Lung (tissue), 12 donors: ENCODE data around the gene TTC8. TPM values are rescaled to one million over a fixed set of nuclear protein-coding genes. Genes with fewer than 3 reads are reported as not detected.
A peak's percentile ranks its signal among the peaks of the same experiment; 100 is the strongest.

Experiments used
- ATAC-seq: fragments of 200-7000 bp; cut with Tn5 transposase; one replicate; pipeline ENCODE4 v1.9.1; 2020; ENCODE audit warnings: moderate number of reproducible peaks; ENCODE audit not compliant: insufficient read depth, low FRiP score
- DNase-seq, 3 donors: peaks; one replicate each; pipeline ENCODE4 v3.0.0-alpha.2; 2013 to 2017
- H3K27ac ChIP-seq, 2 donors: one replicate each; pipeline ENCODE4 v1.5.1; 2013; ENCODE audit warnings: mild to moderate bottlenecking in 2 of 2, moderate library complexity in 2 of 2, control low read depth in 1 of 2, inconsistent platforms in 1 of 2, low read depth in 1 of 2, low read length in 1 of 2
- H3K27me3 ChIP-seq, 3 donors: one replicate each; pipeline ENCODE4 v1.5.1; 2013; ENCODE audit warnings: low read length in 2 of 3; ENCODE audit not compliant: control insufficient read depth in 3 of 3, insufficient read depth in 3 of 3
- H3K36me3 ChIP-seq, 4 donors: one replicate each; pipeline ENCODE4 v1.5.1; 2013; ENCODE audit warnings: low read length in 4 of 4, mild to moderate bottlenecking in 1 of 4, moderate library complexity in 1 of 4; ENCODE audit not compliant: control insufficient read depth in 4 of 4, insufficient read depth in 4 of 4
- H3K4me1 ChIP-seq, 5 donors: one replicate each; pipeline ENCODE4 v1.5.1; 2013; ENCODE audit warnings: low read length in 5 of 5, mild to moderate bottlenecking in 2 of 5, moderate library complexity in 1 of 5; ENCODE audit not compliant: control insufficient read depth in 5 of 5, insufficient read depth in 5 of 5
- H3K4me3 ChIP-seq: one replicate; pipeline ENCODE4 v1.5.1; 2013; ENCODE audit warnings: mild to moderate bottlenecking, control low read depth, moderate library complexity
- H3K9ac ChIP-seq, 2 donors: one replicate each; pipeline ENCODE4 v1.5.1; 2013; ENCODE audit warnings: low read length in 2 of 2, control low read depth in 1 of 2; ENCODE audit not compliant: insufficient read depth in 1 of 2
- H3K9me3 ChIP-seq, 4 donors: one replicate each; pipeline ENCODE4 v1.5.1; 2013; ENCODE audit warnings: low read length in 3 of 4, mild to moderate bottlenecking in 1 of 4, moderate library complexity in 1 of 4; ENCODE audit not compliant: control insufficient read depth in 4 of 4, insufficient read depth in 3 of 4
- CTCF ChIP-seq: IDR thresholded peaks from 2 replicates; pipeline ENCODE4 v1.5.1; 2012; ENCODE audit warnings: mild to moderate bottlenecking; ENCODE audit errors: control extremely low read depth, extremely low read depth
- WGBS, 2 donors: extraction: QIAGEN DNeasy Blood & Tissue Kit; methylation state at CpG; one replicate each; pipeline ENCODE4 v1.1.7; 2013; 5-methylcytosine and 5-hydroxymethylcytosine counted together
- polyA plus RNA-seq, 2 donors: library from polyadenylated mRNA; stranded (reverse); fragments of 200-250 nt; gene quantifications; one replicate each; pipeline ENCODE4 v1.2.1, GENCODE V29; 2013
- total RNA-seq, 2 donors: library from RNA; depleted of rRNA in 1 of 2; stranded (reverse); fragments of >200 nt in 1 of 2; gene quantifications; one replicate each; pipeline ENCODE4 v1.2.1, GENCODE V29; 2014 to 2021
- donor health status: control.
- donor health status: control.
- donor health status: Bipolar disorder and iron deficiency.
- donor health status: healthy.
- donor health status: DM: yes; HTN: yes; CAD: no.

TTC8 gene
- total and polyA plus RNA-seq, 4 donors = 9.6 to 29.8 (median 16.0) TPM

- no peaks in the 10 kb centered on the region for H3K9me3 ChIP-seq
- peak in 1 of 3 donors; percentile 24 for DNase-seq
- ATAC-seq = no peak
- H3K27ac ChIP-seq = no peak overlapping the region
- TF ChIP-seq CTCF = no peak
- no peaks in the 10 kb centered on the region for H3K4me1 ChIP-seq
- H3K27me3 ChIP-seq = no peaks in the 10 kb centered on the region
- H3K9ac ChIP-seq = no peak overlapping the region
- H3K36me3 ChIP-seq = peaks cover 7 to 22% (median 10%) of the 10 kb centered on the region in 4 donors
- no peak overlapping the region for H3K4me3 ChIP-seq
Measured at GRCh38 chr14:88868558-88869159, 44.2 kb downstream of the TTC8 start.

- Histone ChIP-seq H3K27me3 (no peaks in the 10 kb centered on the region), H3K36me3 (peaks cover 7 to 25% (median 10%) of the 10 kb centered on the region in 4 donors), H3K4me1 (no peaks in the 10 kb centered on the region), H3K9me3 (no peaks in the 10 kb centered on the region), H3K27ac (no peak overlapping the region), H3K9ac (no peak overlapping the region), H3K4me3 (no peak overlapping the region)
- no peak for TF ChIP-seq CTCF
- no peak for DNase-seq
- 95% methylated on average over 7 of the region's 7 CpGs for WGBS, 2 donors
- no peak for ATAC-seq
Measured at GRCh38 chr14:88870777-88871176, 46.3 kb downstream of the TTC8 start.

- no peak for TF ChIP-seq CTCF
- H3K36me3 ChIP-seq = peaks cover 7 to 25% (median 10%) of the 10 kb centered on the region in 4 donors
- H3K4me1 ChIP-seq = no peaks in the 10 kb centered on the region
- ATAC-seq (no peak), DNase-seq (no peak)
- no peak overlapping the region for H3K4me3 ChIP-seq
- 94 to 96% methylated on average over 3 of the region's 3 CpGs for WGBS, 2 donors
- H3K9me3 ChIP-seq = no peaks in the 10 kb centered on the region
- no peak overlapping the region for H3K27ac ChIP-seq
- no peak overlapping the region for H3K9ac ChIP-seq
- H3K27me3 ChIP-seq = no peaks in the 10 kb centered on the region
Measured at GRCh38 chr14:88871429-88871828, 47.0 kb downstream of the TTC8 start.

GRCh38 chr14:88872976-88873375 lies 48.5 kb downstream of the TTC8 start:
- DNase-seq = no peak
- Histone ChIP-seq H3K9me3 (no peaks in the 10 kb centered on the region), H3K4me1 (no peaks in the 10 kb centered on the region), H3K27ac (no peak overlapping the region), H3K36me3 (peaks cover 7 to 27% (median 10%) of the 10 kb centered on the region in 4 donors), H3K27me3 (no peaks in the 10 kb centered on the region), H3K4me3 (no peak overlapping the region), H3K9ac (no peak overlapping the region)
- no peak for TF ChIP-seq CTCF
- ATAC-seq = no peak
- WGBS, 2 donors = 85 to 94% methylated on average over 3 of the region's 3 CpGs
